Measurements from ENCODE around the gene OR5M8. TPM values are rescaled to one million over a fixed set of nuclear protein-coding genes. Genes with fewer than 3 reads are reported as not detected.

Gene OR5M8
- total RNA-seq, 3 donors from 2014 or later: not detected

DNA sequence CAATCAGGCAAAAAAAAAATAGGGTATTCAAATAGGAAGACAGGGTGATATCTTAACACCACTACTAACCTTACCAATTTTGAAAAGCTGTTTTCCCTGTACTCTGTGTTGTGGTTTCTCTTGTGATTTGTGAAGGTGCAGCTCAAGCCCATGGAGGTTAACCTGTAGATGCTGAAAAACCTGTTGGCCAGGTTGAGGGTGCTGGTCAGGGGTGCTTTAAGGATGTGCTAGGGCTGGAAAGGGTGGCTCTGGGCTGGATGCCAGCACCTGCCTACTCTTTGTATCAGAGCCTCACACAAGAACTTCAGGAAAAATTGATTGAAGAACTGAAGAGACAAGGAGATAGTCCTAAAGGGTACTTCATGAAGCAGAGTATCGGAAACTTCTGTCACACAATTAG lies 18.3 kb upstream of the OR5M8 start:
- Histone ChIP-seq H3K27me3 (no peaks in the 10 kb centered on the region), H3K4me1 (no peaks in the 10 kb centered on the region), H3K36me3 (no peaks in the 10 kb centered on the region), H3K9me3 (peaks cover 0 to 4% of the 10 kb centered on the region in 2 donors), H3K4me3 (no peak overlapping the region), H3K27ac (no peak overlapping the region)
- DNase-seq (ENCODE audit: low spot score in 2 of 2): no peak
- no peak for TF ChIP-seq POLR2A (IDR thresholded peaks at IDR 0.05)
- TF ChIP-seq, protein P1, sequence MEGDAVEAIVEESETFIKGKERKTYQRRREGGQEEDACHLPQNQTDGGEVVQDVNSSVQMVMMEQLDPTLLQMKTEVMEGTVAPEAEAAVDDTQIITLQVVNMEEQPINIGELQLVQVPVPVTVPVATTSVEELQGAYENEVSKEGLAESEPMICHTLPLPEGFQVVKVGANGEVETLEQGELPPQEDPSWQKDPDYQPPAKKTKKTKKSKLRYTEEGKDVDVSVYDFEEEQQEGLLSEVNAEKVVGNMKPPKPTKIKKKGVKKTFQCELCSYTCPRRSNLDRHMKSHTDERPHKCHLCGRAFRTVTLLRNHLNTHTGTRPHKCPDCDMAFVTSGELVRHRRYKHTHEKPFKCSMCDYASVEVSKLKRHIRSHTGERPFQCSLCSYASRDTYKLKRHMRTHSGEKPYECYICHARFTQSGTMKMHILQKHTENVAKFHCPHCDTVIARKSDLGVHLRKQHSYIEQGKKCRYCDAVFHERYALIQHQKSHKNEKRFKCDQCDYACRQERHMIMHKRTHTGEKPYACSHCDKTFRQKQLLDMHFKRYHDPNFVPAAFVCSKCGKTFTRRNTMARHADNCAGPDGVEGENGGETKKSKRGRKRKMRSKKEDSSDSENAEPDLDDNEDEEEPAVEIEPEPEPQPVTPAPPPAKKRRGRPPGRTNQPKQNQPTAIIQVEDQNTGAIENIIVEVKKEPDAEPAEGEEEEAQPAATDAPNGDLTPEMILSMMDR (IDR thresholded peaks at IDR 0.05): no peak
- no peak for TF ChIP-seq POLR2AphosphoS5 (IDR thresholded peaks at IDR 0.05)
- intact Hi-C loops (cut with DNase I; ENCODE audit: low total_unique reads): no loop called here

DNA sequence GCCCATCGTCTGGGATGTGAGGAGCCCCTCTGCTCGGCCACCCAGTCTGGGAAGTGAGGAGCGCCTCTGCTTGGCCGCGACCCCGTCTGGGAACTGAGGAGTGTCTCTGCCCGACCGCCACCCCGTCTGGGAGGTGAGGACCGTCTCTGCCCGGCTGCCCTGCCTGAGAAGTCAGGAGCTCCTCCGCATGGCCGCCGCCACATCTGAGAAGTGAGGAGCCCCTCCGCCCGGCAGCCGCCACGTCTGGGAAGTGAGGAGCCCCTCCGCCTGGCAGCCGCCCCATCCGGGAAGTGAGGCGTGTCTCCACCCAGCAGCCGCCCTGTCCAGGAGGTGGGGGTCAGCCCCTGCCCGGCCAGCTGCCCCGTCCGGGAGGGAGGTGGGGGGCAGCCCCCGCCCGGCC lies 5.8 kb upstream of the OR5M8 start:
- H3K4me1 ChIP-seq: no peaks in the 10 kb centered on the region
- intact Hi-C loops (cut with DNase I; ENCODE audit: low total_unique reads): no loop called here
- no peak overlapping the region for H3K27ac ChIP-seq
- no peak overlapping the region for H3K4me3 ChIP-seq
- DNase-seq (ENCODE audit: low spot score in 2 of 2): no peak
- H3K36me3 ChIP-seq: no peaks in the 10 kb centered on the region
- no peaks in the 10 kb centered on the region for H3K27me3 ChIP-seq
- peaks cover 0 to 4% of the 10 kb centered on the region in 2 donors for H3K9me3 ChIP-seq
- TF ChIP-seq, protein P1 (IDR thresholded peaks at IDR 0.05): no peak
- TF ChIP-seq POLR2AphosphoS5 (IDR thresholded peaks at IDR 0.05) (no peak), POLR2A (IDR thresholded peaks at IDR 0.05) (no peak)

DNA sequence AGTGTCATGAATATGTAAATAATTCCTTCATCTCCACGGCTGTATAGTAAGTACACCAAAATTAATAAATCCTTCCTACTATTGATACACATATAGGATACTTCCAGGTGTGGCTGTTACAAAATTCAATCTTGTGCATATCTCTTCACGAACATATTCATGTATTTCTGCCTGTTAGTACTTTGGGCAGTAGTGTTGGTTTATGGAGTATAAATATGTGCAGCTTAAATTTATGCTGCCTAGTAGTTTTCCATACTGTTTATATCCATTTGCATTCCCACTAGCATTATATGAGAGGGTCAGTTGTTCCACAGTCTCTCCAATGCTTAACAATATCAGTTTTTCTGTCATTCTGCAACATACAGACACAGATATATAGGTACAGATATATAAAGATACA lies 3.9 kb upstream of the OR5M8 start:
- Histone ChIP-seq H3K4me1 (no peaks in the 10 kb centered on the region), H3K27ac (no peak overlapping the region), H3K27me3 (no peaks in the 10 kb centered on the region), H3K9me3 (peaks cover 0 to 4% of the 10 kb centered on the region in 2 donors), H3K36me3 (no peaks in the 10 kb centered on the region), H3K4me3 (no peak overlapping the region)
- no peak for TF ChIP-seq POLR2AphosphoS5 (IDR thresholded peaks at IDR 0.05)
- DNase-seq (ENCODE audit: low spot score in 2 of 2): no peak
- intact Hi-C loops (cut with DNase I; ENCODE audit: low total_unique reads): no loop called here

DNA sequence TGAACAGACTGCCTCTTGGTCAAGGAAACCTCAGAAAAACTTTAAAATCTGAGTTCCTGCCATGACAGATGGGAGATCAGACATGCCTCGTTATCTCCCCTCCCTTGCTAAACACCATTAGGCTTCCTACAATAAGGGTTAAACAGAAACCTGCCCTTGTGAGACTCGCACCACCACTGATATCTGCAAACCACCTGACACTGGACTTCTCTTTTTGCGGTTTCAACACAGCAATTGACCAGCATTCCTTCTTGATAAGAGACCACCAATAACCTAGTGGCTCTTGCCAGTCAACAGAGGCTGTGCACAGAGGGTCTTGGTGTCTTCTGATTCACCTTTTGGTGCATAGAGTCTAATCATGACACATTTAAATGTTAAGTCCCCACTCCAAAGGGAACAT lies 4.4 kb downstream of the OR5M8 start:
- H3K36me3 ChIP-seq: no peaks in the 10 kb centered on the region
- DNase-seq (ENCODE audit: low spot score in 2 of 2): no peak
- no peaks in the 10 kb centered on the region for H3K27me3 ChIP-seq
- intact Hi-C loops (cut with DNase I; ENCODE audit: low total_unique reads): no loop called here
- H3K27ac ChIP-seq: no peak overlapping the region
- H3K4me1 ChIP-seq: no peaks in the 10 kb centered on the region
- TF ChIP-seq POLR2AphosphoS5 (IDR thresholded peaks at IDR 0.05) (no peak), POLR2A (IDR thresholded peaks at IDR 0.05) (no peak)
- TF ChIP-seq, protein P1 (IDR thresholded peaks at IDR 0.05): no peak
- H3K4me3 ChIP-seq: no peak overlapping the region
- H3K9me3 ChIP-seq: peaks cover 0 to 10% of the 10 kb centered on the region in 2 donors

DNA sequence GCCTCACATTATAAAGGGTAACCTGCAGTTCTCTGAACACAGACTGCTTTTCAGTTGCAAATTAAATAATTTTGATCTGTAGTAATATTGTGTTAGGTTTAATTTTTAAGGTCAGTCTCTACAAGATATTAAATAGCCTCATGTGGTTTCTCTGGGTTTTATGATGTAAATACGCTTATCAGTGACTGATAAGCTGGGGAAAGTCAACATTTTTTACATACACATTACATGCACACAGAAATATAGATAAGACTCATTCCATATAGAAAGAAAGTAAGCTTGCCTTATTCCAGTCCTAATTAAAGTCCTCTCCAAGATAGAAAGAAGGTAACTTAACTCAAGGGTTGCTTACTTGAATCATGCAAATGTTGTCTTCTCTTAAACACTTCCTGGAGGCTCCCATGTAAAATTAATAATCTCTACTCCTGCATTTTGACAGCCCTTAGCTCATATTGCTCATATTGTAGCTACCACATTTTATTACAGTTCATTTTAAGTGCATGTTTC lies 16.4 kb downstream of the OR5M8 start:
- Histone ChIP-seq H3K4me1 (no peaks in the 10 kb centered on the region), H3K36me3 (no peaks in the 10 kb centered on the region), H3K9me3 (no peaks in the 10 kb centered on the region), H3K4me3 (no peak overlapping the region), H3K27me3 (no peaks in the 10 kb centered on the region), H3K27ac (no peak overlapping the region)
- intact Hi-C loops (cut with DNase I; ENCODE audit: low total_unique reads): no loop called here
- DNase-seq (ENCODE audit: low spot score in 2 of 2): no peak
- TF ChIP-seq POLR2A (IDR thresholded peaks at IDR 0.05): no peak
- TF ChIP-seq, protein P1 (IDR thresholded peaks at IDR 0.05): no peak
- TF ChIP-seq POLR2AphosphoS5 (IDR thresholded peaks at IDR 0.05): no peak

DNA sequence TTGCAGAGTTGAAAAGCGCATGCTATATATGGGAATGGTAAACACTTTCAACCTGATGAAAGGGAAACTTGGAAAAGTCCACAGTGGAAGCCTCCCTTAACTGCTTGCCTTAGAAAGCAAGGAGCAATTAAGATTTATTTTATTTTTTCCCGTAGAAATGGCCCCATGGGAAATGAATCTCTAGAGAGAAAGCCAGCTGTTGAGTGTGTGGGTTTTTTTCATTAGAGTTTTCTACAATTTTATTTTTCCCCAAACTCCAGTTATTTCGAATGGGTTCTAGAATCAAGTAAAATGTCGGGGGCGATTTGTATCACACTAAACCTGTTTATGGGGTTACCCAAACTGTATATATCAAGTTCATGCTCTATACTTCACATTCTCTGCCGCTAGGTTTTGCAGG lies 17.9 kb downstream of the OR5M8 start, which contains the start of gene OR5M3:
Gene OR5M3 (minus strand): TSS at position 101 of the 400 bp plus-strand sequence. CDS start 2,855 bp downstream, outside the sequence.
- Histone ChIP-seq H3K4me1 (no peaks in the 10 kb centered on the region), H3K27ac (no peak within 1 kb of the TSS), H3K9me3 (no peaks in the 10 kb centered on the region), H3K36me3 (no peaks in the 10 kb centered on the region), H3K27me3 (no peaks in the 10 kb centered on the region), H3K4me3 (no peak within 1 kb of the TSS)
- TF ChIP-seq POLR2AphosphoS5 (IDR thresholded peaks at IDR 0.05): no peak
- no peak for TF ChIP-seq POLR2A (IDR thresholded peaks at IDR 0.05)
- TF ChIP-seq, protein P1 (IDR thresholded peaks at IDR 0.05): no peak
- DNase-seq (ENCODE audit: low spot score in 2 of 2): no peak
- intact Hi-C loops (cut with DNase I; ENCODE audit: low total_unique reads): no loop called here

Data from breast epithelium (tissue), 4 donors.